H1 (cell line): ENCODE data around the gene DDX19B. TPM values are rescaled to one million over a fixed set of nuclear protein-coding genes. Genes with fewer than 3 reads are reported as not detected.

Source experiments
- BCL11A ChIP-seq, 2 experiments: IDR thresholded peaks; one replicate each; pipeline ENCODE4 v1.6.1; 2011; ENCODE audit warnings: low read depth in 2 of 2, low read length in 2 of 2, mild to moderate bottlenecking in 2 of 2
- CEBPB ChIP-seq: IDR thresholded peaks from 2 replicates; pipeline ENCODE4 v1.6.1; 2012; ENCODE audit warnings: low read depth, low read length
- EGR1 ChIP-seq: IDR thresholded peaks from 2 replicates; pipeline ENCODE4 v1.6.1; 2011; ENCODE audit warnings: low read depth, low read length, borderline replicate concordance
- GABPA ChIP-seq: IDR thresholded peaks from 2 replicates; pipeline ENCODE4 v1.6.1; 2011; ENCODE audit warnings: mild to moderate bottlenecking, low read length, moderate library complexity, borderline replicate concordance; ENCODE audit not compliant: insufficient read depth
- PHF8 ChIP-seq: fragments of 200-600 bp; sonication (generic); conservative IDR thresholded peaks from 2 replicates; pipeline ENCODE4 v1.7.1; 2012; ENCODE audit warnings: low read depth, mild to moderate bottlenecking, inconsistent platforms, low read length, moderate library complexity
- RBBP5 ChIP-seq: IDR thresholded peaks from 2 replicates; pipeline ENCODE4 v1.7.1; 2012; ENCODE audit warnings: low read depth, mild to moderate bottlenecking, inconsistent platforms, low read length, moderate library complexity, borderline replicate concordance
- RNF2 ChIP-seq: fragments of 200-900, 300-1000 bp; sonication (generic); IDR thresholded peaks from 2 replicates; pipeline ENCODE4 v1.7.1; 2016; ENCODE audit warnings: borderline replicate concordance, low read depth, mild to moderate bottlenecking, antibody characterized with exemption, low read length; ENCODE audit not compliant: poor library complexity, severe bottlenecking; ENCODE audit errors: missing control alignments
- SAP30 ChIP-seq: fragments of 300-600 bp; sonication (generic); IDR thresholded peaks from 2 replicates; pipeline ENCODE4 v1.7.1; 2012; ENCODE audit warnings: low read length, moderate library complexity, mild to moderate bottlenecking, inconsistent platforms; ENCODE audit not compliant: insufficient read depth, insufficient replicate concordance
- SP2 ChIP-seq: IDR thresholded peaks from 2 replicates; pipeline ENCODE4 v1.6.1; 2012; ENCODE audit warnings: mild to moderate bottlenecking, low read length, inconsistent platforms
- TBP ChIP-seq: IDR thresholded peaks from 2 replicates; pipeline ENCODE4 v1.6.1; 2011; ENCODE audit warnings: low read depth, low read length, improper control_type of control experiment
- polyA plus RNA-seq, 7 experiments: library from polyadenylated mRNA; depleted of rRNA in 3 of 7; stranded (reverse) in 5 of 7; unstranded in 2 of 7; fragments of >200 nt in 5 of 7; fragments of 200-250 nt in 2 of 7; gene quantifications; 1 replicate in 5 of 7; 2 replicates in 1 of 7; 4 replicates in 1 of 7; pipeline versions ENCODE4 v1.2.1 to v1.2.3, GENCODE V29; 2011 to 2013; ENCODE audit warnings: missing spikeins in 2 of 7, mixed read lengths in 2 of 7
- total RNA-seq: library from RNA; stranded (reverse); fragmentation: NEBNext Ultra II Directional; extraction: Animal tissue kit (Norgen Biotek cat#: 25700); gene quantifications from 2 replicates; pipeline ENCODE4 v1.2.1, GENCODE V29; 2021
- TF ChIP-seq, protein P1 (sequence below): fragments of 300-600 bp; sonication (generic); IDR thresholded peaks from 2 replicates; pipeline ENCODE4 v1.7.1; 2012; ENCODE audit warnings: low read length, moderate library complexity, mild to moderate bottlenecking, inconsistent platforms; ENCODE audit not compliant: insufficient replicate concordance

DDX19B gene
- total and polyA plus RNA-seq, 2 of the 8 experiments (the other 6 are each of a cell fraction or from before 2014, with no cell fraction given): 40.5 to 42.7 TPM

DNA sequence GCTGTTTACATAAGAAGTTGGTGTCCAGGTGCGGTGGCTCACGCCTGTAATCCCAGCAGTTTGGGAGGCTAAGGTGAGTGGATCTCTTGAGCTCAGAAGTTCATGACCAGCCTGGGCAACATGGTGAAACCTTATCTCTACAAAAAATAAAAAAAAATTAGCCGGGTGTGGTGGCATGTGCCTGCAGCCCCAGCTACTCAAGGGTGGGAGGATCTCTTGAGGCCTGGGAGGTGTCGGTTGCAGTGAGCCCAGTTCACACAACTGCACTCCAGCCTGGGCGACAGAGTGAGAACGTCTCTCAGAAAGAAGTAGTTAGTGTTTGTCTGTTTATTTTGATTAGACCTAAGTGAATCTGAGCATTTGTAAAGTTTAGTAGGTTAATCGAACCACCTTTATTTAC is 60.6 kb downstream of the DDX19B start (continued):
- TF ChIP-seq, protein P1, sequence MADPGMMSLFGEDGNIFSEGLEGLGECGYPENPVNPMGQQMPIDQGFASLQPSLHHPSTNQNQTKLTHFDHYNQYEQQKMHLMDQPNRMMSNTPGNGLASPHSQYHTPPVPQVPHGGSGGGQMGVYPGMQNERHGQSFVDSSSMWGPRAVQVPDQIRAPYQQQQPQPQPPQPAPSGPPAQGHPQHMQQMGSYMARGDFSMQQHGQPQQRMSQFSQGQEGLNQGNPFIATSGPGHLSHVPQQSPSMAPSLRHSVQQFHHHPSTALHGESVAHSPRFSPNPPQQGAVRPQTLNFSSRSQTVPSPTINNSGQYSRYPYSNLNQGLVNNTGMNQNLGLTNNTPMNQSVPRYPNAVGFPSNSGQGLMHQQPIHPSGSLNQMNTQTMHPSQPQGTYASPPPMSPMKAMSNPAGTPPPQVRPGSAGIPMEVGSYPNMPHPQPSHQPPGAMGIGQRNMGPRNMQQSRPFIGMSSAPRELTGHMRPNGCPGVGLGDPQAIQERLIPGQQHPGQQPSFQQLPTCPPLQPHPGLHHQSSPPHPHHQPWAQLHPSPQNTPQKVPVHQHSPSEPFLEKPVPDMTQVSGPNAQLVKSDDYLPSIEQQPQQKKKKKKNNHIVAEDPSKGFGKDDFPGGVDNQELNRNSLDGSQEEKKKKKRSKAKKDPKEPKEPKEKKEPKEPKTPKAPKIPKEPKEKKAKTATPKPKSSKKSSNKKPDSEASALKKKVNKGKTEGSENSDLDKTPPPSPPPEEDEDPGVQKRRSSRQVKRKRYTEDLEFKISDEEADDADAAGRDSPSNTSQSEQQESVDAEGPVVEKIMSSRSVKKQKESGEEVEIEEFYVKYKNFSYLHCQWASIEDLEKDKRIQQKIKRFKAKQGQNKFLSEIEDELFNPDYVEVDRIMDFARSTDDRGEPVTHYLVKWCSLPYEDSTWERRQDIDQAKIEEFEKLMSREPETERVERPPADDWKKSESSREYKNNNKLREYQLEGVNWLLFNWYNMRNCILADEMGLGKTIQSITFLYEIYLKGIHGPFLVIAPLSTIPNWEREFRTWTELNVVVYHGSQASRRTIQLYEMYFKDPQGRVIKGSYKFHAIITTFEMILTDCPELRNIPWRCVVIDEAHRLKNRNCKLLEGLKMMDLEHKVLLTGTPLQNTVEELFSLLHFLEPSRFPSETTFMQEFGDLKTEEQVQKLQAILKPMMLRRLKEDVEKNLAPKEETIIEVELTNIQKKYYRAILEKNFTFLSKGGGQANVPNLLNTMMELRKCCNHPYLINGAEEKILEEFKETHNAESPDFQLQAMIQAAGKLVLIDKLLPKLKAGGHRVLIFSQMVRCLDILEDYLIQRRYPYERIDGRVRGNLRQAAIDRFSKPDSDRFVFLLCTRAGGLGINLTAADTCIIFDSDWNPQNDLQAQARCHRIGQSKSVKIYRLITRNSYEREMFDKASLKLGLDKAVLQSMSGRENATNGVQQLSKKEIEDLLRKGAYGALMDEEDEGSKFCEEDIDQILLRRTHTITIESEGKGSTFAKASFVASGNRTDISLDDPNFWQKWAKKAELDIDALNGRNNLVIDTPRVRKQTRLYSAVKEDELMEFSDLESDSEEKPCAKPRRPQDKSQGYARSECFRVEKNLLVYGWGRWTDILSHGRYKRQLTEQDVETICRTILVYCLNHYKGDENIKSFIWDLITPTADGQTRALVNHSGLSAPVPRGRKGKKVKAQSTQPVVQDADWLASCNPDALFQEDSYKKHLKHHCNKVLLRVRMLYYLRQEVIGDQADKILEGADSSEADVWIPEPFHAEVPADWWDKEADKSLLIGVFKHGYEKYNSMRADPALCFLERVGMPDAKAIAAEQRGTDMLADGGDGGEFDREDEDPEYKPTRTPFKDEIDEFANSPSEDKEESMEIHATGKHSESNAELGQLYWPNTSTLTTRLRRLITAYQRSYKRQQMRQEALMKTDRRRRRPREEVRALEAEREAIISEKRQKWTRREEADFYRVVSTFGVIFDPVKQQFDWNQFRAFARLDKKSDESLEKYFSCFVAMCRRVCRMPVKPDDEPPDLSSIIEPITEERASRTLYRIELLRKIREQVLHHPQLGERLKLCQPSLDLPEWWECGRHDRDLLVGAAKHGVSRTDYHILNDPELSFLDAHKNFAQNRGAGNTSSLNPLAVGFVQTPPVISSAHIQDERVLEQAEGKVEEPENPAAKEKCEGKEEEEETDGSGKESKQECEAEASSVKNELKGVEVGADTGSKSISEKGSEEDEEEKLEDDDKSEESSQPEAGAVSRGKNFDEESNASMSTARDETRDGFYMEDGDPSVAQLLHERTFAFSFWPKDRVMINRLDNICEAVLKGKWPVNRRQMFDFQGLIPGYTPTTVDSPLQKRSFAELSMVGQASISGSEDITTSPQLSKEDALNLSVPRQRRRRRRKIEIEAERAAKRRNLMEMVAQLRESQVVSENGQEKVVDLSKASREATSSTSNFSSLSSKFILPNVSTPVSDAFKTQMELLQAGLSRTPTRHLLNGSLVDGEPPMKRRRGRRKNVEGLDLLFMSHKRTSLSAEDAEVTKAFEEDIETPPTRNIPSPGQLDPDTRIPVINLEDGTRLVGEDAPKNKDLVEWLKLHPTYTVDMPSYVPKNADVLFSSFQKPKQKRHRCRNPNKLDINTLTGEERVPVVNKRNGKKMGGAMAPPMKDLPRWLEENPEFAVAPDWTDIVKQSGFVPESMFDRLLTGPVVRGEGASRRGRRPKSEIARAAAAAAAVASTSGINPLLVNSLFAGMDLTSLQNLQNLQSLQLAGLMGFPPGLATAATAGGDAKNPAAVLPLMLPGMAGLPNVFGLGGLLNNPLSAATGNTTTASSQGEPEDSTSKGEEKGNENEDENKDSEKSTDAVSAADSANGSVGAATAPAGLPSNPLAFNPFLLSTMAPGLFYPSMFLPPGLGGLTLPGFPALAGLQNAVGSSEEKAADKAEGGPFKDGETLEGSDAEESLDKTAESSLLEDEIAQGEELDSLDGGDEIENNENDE: no peak
- TF ChIP-seq RNF2 (no peak), SP2 (no peak), CEBPB (no peak), EGR1 (no peak), SAP30 (no peak), TBP (no peak), GABPA (no peak), RBBP5 (no peak), BCL11A (IDR thresholded peaks at IDR 0.05; ENCODE audit: low read depth in 2 of 2, low read length in 2 of 2) (no peak), PHF8 (no peak)
